Adrenal gland (tissue), 5 donors: Measurements from ENCODE around the gene CATSPER4.

Experiments
- POLR2A ChIP-seq, 2 donors: fragments of 450-650 bp; IDR thresholded peaks; one replicate each; pipeline ENCODE4 v1.6.1; 2017; ENCODE audit warnings: antibody characterized with exemption in 2 of 2, mild to moderate bottlenecking in 2 of 2, moderate library complexity in 1 of 2
- TF ChIP-seq, protein P1 (sequence below), 6 experiments: fragments of 450-650 bp in 4 of 6; fragments of 200-600 bp in 2 of 6; sonication (generic) in 1 of 6; IDR thresholded peaks; 1 replicate in 5 of 6; 2 replicates in 1 of 6; pipeline versions ENCODE4 v1.5.1 to v1.8.0; 2016 to 2021; ENCODE audit warnings: antibody characterized with exemption in 6 of 6, mild to moderate bottlenecking in 2 of 6, moderate library complexity in 1 of 6
- donor health status: DM: no; HTN: no; CAD: no.

DNA sequence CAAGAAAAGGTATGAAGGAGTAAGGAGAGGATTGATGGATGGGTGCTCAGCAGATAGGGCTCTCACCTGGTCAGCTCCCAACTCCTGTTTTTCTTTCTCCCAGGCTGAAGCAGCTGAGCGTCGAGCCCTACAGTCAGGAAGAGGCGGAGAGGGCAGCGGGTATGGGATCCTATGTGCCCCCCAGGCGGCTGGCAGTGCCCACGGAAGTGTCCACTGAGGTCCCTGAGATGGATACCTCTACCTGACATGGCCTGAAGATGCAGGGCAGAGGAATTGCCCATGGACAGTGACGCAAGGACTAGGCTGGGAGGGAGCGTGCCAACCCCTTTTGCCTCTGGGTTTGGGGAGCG lies 20.0 kb upstream of the CATSPER4 start:
- TF ChIP-seq, protein P1, sequence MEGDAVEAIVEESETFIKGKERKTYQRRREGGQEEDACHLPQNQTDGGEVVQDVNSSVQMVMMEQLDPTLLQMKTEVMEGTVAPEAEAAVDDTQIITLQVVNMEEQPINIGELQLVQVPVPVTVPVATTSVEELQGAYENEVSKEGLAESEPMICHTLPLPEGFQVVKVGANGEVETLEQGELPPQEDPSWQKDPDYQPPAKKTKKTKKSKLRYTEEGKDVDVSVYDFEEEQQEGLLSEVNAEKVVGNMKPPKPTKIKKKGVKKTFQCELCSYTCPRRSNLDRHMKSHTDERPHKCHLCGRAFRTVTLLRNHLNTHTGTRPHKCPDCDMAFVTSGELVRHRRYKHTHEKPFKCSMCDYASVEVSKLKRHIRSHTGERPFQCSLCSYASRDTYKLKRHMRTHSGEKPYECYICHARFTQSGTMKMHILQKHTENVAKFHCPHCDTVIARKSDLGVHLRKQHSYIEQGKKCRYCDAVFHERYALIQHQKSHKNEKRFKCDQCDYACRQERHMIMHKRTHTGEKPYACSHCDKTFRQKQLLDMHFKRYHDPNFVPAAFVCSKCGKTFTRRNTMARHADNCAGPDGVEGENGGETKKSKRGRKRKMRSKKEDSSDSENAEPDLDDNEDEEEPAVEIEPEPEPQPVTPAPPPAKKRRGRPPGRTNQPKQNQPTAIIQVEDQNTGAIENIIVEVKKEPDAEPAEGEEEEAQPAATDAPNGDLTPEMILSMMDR (IDR thresholded peaks at IDR 0.05) = no peak
- TF ChIP-seq POLR2A (IDR thresholded peaks at IDR 0.05) = no peak
